GM23338 (cell line): ENCODE results near the gene SLCO4A1. TPM values are rescaled to one million over a fixed set of nuclear protein-coding genes. Genes with fewer than 3 reads are reported as not detected.

Experiments used
- ATAC-seq: fragments of 200-7000 bp; cut with Tn5 transposase; 3 replicates; pipeline ENCODE4 v1.9.1; 2020
- DNase-seq: peaks from one replicate; pipeline ENCODE4 v3.0.0-alpha.2; 2015; ENCODE audit warnings: low spot score
- H2AFZ ChIP-seq: fragments of 200-600 bp; sonication (generic); 2 replicates; pipeline ENCODE4 v1.8.0; 2016; ENCODE audit warnings: antibody characterized with exemption, mild to moderate bottlenecking, moderate library complexity
- H3F3A ChIP-seq: fragments of 200-600 bp; sonication (generic); replicated peaks from 2 replicates; pipeline ENCODE4 v1.8.0; 2017; ENCODE audit warnings: antibody characterized with exemption, mixed run types, low read depth
- H3K27ac ChIP-seq: fragments of 200-600 bp; sonication (generic); 2 replicates; pipeline ENCODE4 v1.6.1; 2016; ENCODE audit warnings: low read depth
- H3K27me3 ChIP-seq: fragments of 200-600 bp; sonication (generic); 2 replicates; pipeline ENCODE4 v1.8.0; 2016; ENCODE audit warnings: mild to moderate bottlenecking, mixed run types, moderate library complexity; ENCODE audit not compliant: insufficient read depth
- H3K36me3 ChIP-seq: fragments of 200-600 bp; sonication (generic); 2 replicates; pipeline ENCODE4 v1.8.0; 2016; ENCODE audit warnings: mild to moderate bottlenecking; ENCODE audit not compliant: insufficient read depth
- H3K4me1 ChIP-seq: fragments of 200-600 bp; sonication (generic); 2 replicates; pipeline ENCODE4 v1.8.0; 2016; ENCODE audit warnings: mild to moderate bottlenecking, moderate library complexity; ENCODE audit not compliant: insufficient read depth
- H3K4me2 ChIP-seq: fragments of 200-600 bp; sonication (generic); 2 replicates; pipeline ENCODE4 v1.7.1; 2017; ENCODE audit warnings: mixed run types
- H3K4me3 ChIP-seq: fragments of 200-600 bp; sonication (generic); 2 replicates; pipeline ENCODE4 v1.6.1; 2016; ENCODE audit warnings: mixed run types
- H3K79me2 ChIP-seq: fragments of 200-600 bp; sonication (generic); replicated peaks from 2 replicates; pipeline ENCODE4 v1.8.0; 2017; ENCODE audit warnings: mild to moderate bottlenecking; ENCODE audit not compliant: insufficient read depth
- H3K9me2 ChIP-seq: fragments of 200-600 bp; sonication (generic); 2 replicates; pipeline ENCODE4 v1.8.0; 2017; ENCODE audit not compliant: insufficient read depth
- H4K20me1 ChIP-seq: fragments of 200-600 bp; sonication (generic); replicated peaks from 2 replicates; pipeline ENCODE4 v1.8.0; 2017; ENCODE audit warnings: mild to moderate bottlenecking; ENCODE audit not compliant: insufficient read depth
- H3K27ac Mint-ChIP-seq: 2 replicates; pipeline ENCODE4 v1.8.0; 2020; ENCODE audit warnings: inconsistent platforms, mild to moderate bottlenecking, moderate library complexity, mixed read lengths
- H3K27me3 Mint-ChIP-seq: 3 replicates; pipeline ENCODE4 v1.8.0; 2022; ENCODE audit warnings: low read depth, mild to moderate bottlenecking, moderate library complexity, mixed read lengths, inconsistent platforms; ENCODE audit not compliant: insufficient read depth, poor library complexity
- H3K36me3 Mint-ChIP-seq: 3 replicates; pipeline ENCODE4 v1.8.0; 2021; ENCODE audit warnings: low read depth, mild to moderate bottlenecking, inconsistent platforms, moderate library complexity, mixed read lengths
- H3K4me1 Mint-ChIP-seq: 3 replicates; pipeline ENCODE4 v1.8.0; 2020; ENCODE audit warnings: mild to moderate bottlenecking, inconsistent platforms, mixed read lengths
- H3K4me3 Mint-ChIP-seq: 3 replicates; pipeline ENCODE4 v1.8.0; 2021; ENCODE audit warnings: moderate library complexity, mild to moderate bottlenecking, inconsistent platforms, mixed read lengths
- H3K9me3 Mint-ChIP-seq: 3 replicates; pipeline ENCODE4 v1.8.0; 2020; ENCODE audit warnings: moderate library complexity, mild to moderate bottlenecking, inconsistent platforms, mixed read lengths
- CTCF ChIP-seq, 2 experiments: fragments of 200-600 bp in 1 of 2; sonication (generic) in 1 of 2; conservative IDR thresholded peaks; 2 replicates each; pipeline versions ENCODE4 v1.5.1 to v1.6.1; 2016 to 2017; ENCODE audit warnings: antibody characterized with exemption in 2 of 2, low read depth in 2 of 2, mild to moderate bottlenecking in 2 of 2, moderate library complexity in 1 of 2
- ETS1 ChIP-seq: IDR thresholded peaks from 2 replicates; pipeline ENCODE4 v1.6.1; 2016; ENCODE audit warnings: antibody characterized with exemption
- EZH2phosphoT487 ChIP-seq: fragments of 200-600 bp; sonication (generic); IDR thresholded peaks from one replicate; pipeline ENCODE4 v1.8.1; 2018; ENCODE audit warnings: antibody characterized with exemption; ENCODE audit not compliant: unreplicated experiment
- STAT1 ChIP-seq: IDR thresholded peaks from one replicate; pipeline ENCODE4 v1.6.1; 2016; ENCODE audit warnings: antibody characterized with exemption; ENCODE audit not compliant: unreplicated experiment
- ZNF331 ChIP-seq: fragments of 250-450 bp; sonication (Bioruptor Pico); IDR thresholded peaks from 2 replicates; pipeline ENCODE4 v1.5.0; 2020; ENCODE audit warnings: low read depth, mild to moderate bottlenecking, moderate library complexity
- ZNF462 ChIP-seq: fragments of 250-450 bp; sonication (Bioruptor Pico); IDR thresholded peaks from 2 replicates; pipeline ENCODE4 v1.5.0; 2020; ENCODE audit warnings: mild to moderate bottlenecking, moderate library complexity
- polyA plus RNA-seq: library from polyadenylated mRNA; unstranded; fragments of >200 nt; fragmentation: Nextera tagmentation; extraction: Ambion mirVana; gene quantifications from 2 replicates; pipeline ENCODE4 v1.2.1, GENCODE V29; 2016
- total RNA-seq: library from RNA; depleted of rRNA; stranded (reverse); fragments of >200 nt; shearing (Covaris generic); gene quantifications from 2 replicates; pipeline ENCODE4 v1.2.3, GENCODE V29; 2014

SLCO4A1 gene
- total and polyA plus RNA-seq, 2 experiments from 2014 or later, result 28.5 to 41.6 TPM

GRCh38 chr20:62675877-62676260, 33.6 kb downstream of the SLCO4A1 start:
- H3K4me1 ChIP-seq, result no peaks in the 10 kb centered on the region
- no peak overlapping the region for H2AFZ ChIP-seq
- H3K9me2 ChIP-seq, result no peaks in the 10 kb centered on the region
- H3K36me3 ChIP-seq, result no peaks in the 10 kb centered on the region
- ATAC-seq (no peak), DNase-seq (no peak)
- no peaks in the 10 kb centered on the region for H3K36me3 Mint-ChIP-seq
- no peak overlapping the region for H3K4me3 Mint-ChIP-seq
- no peaks in the 10 kb centered on the region for H4K20me1 ChIP-seq
- H3F3A ChIP-seq, result no peaks in the 10 kb centered on the region
- H3K4me2 ChIP-seq, result no peak overlapping the region
- TF ChIP-seq ZNF462, result no peak
- no peak for TF ChIP-seq ZNF331 (CRISPR knock-in tag)
- TF ChIP-seq EZH2phosphoT487, result no peak
- no peak for TF ChIP-seq ETS1
- TF ChIP-seq CTCF (conservative IDR thresholded peaks at IDR 0.05; ENCODE audit: low read depth in 2 of 2), result no peak
- TF ChIP-seq STAT1, result no peak
- no peak overlapping the region for H3K27ac ChIP-seq
- no peaks in the 10 kb centered on the region for H3K79me2 ChIP-seq
- H3K27me3 Mint-ChIP-seq, result peaks cover 5% of the 10 kb centered on the region
- no peak overlapping the region for H3K27ac Mint-ChIP-seq
- H3K4me3 ChIP-seq, result no peak overlapping the region
- peaks cover 13% of the 10 kb centered on the region; the same call in 2 of the 3 replicates for H3K9me3 Mint-ChIP-seq
- H3K4me1 Mint-ChIP-seq, result peaks cover 5% of the 10 kb centered on the region; the same call in 1 of the 3 replicates
- no peaks in the 10 kb centered on the region for H3K27me3 ChIP-seq
